Endothelial cell (in vitro differentiated cells): ENCODE data around the gene STK11. TPM values are rescaled to one million over a fixed set of nuclear protein-coding genes. Genes with fewer than 3 reads are reported as not detected.

Source experiments
- DNase-seq: peaks from one replicate; pipeline ENCODE4 v3.0.0; 2021; ENCODE audit warnings: low spot score
- H3K27ac Mint-ChIP-seq: one replicate; pipeline ENCODE4 v1.8.0; 2021; ENCODE audit warnings: mixed read lengths, inconsistent platforms; ENCODE audit not compliant: unreplicated experiment
- H3K27me3 Mint-ChIP-seq: one replicate; pipeline ENCODE4 v1.8.0; 2021; ENCODE audit warnings: mild to moderate bottlenecking, moderate library complexity, mixed read lengths, inconsistent platforms; ENCODE audit not compliant: unreplicated experiment
- H3K36me3 Mint-ChIP-seq: one replicate; pipeline ENCODE4 v1.8.0; 2021; ENCODE audit warnings: mild to moderate bottlenecking, low read depth, mixed read lengths, inconsistent platforms; ENCODE audit not compliant: unreplicated experiment
- H3K4me1 Mint-ChIP-seq: one replicate; pipeline ENCODE4 v1.8.0; 2021; ENCODE audit warnings: mild to moderate bottlenecking, mixed read lengths, inconsistent platforms; ENCODE audit not compliant: unreplicated experiment
- H3K4me3 Mint-ChIP-seq: one replicate; pipeline ENCODE4 v1.8.0; 2021; ENCODE audit warnings: mild to moderate bottlenecking, mixed read lengths, inconsistent platforms; ENCODE audit not compliant: unreplicated experiment
- H3K9me3 Mint-ChIP-seq: one replicate; pipeline ENCODE4 v1.8.0; 2021; ENCODE audit warnings: mixed read lengths, inconsistent platforms; ENCODE audit not compliant: unreplicated experiment
- total RNA-seq: library from RNA; stranded (reverse); fragmentation: NEBNext Ultra II Directional; extraction: Animal tissue kit (Norgen Biotek cat#: 25700); gene quantifications from one replicate; pipeline ENCODE4 v1.2.1, GENCODE V29; 2021; ENCODE audit not compliant: unreplicated experiment
- TF ChIP-seq, protein P1 (sequence below): fragments of 200-600 bp; sonication (generic); IDR thresholded peaks from one replicate; pipeline ENCODE4 v1.5.0; 2021; ENCODE audit warnings: antibody characterized with exemption; ENCODE audit not compliant: unreplicated experiment

The STK11 gene
- total RNA-seq, 1 donor from 2014 or later: 63.9 TPM

DNA sequence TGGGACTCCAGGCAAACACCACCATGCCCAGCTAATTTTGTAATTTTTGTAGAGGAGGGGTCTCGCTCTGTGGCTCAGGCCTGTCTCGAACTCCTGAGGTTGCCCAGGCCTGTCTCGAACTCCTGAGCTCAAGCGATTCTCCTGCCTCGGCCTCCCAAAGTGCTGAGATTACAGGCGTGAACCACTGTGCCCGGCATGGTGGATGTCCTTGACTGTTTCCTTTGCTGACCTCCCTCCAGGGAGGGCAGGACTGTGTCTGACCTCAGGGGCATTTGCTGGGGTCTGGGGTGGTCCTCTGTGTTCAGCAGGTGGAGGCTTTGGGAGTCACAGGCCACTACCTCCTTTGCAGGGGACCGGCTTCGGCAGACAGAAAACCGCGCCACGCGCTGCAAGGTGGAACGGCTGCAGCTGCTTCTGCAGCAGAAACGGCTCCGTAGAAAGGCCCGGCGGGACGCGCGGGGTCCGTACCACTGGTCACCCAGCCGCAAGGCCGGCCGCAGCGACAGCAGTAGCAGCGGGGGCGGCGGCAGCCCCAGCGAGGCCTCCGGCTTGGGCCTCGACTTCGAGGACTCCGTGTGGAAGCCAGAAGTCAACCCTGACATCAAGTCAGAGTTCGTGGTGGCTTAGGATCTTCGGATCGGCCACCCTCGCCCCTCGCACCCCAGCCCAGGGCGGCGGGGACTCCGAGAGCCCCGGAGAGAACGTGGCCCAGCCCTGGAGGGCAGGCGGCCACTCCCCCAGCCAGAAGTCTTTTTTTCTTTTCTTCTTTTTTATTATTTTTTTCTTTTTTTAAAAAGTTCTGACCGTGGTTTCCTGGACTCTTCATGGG, 51.3 kb downstream of the STK11 start:
- H3K4me3 Mint-ChIP-seq: peak overlapping the region; percentile 79
- peak overlapping the region; percentile 64 for H3K27ac Mint-ChIP-seq
- H3K9me3 Mint-ChIP-seq: no peaks in the 10 kb centered on the region
- peaks cover 18% of the 10 kb centered on the region for H3K36me3 Mint-ChIP-seq
- peaks cover 40% of the 10 kb centered on the region for H3K4me1 Mint-ChIP-seq
- H3K27me3 Mint-ChIP-seq: peaks cover 23% of the 10 kb centered on the region
- TF ChIP-seq, protein P1, sequence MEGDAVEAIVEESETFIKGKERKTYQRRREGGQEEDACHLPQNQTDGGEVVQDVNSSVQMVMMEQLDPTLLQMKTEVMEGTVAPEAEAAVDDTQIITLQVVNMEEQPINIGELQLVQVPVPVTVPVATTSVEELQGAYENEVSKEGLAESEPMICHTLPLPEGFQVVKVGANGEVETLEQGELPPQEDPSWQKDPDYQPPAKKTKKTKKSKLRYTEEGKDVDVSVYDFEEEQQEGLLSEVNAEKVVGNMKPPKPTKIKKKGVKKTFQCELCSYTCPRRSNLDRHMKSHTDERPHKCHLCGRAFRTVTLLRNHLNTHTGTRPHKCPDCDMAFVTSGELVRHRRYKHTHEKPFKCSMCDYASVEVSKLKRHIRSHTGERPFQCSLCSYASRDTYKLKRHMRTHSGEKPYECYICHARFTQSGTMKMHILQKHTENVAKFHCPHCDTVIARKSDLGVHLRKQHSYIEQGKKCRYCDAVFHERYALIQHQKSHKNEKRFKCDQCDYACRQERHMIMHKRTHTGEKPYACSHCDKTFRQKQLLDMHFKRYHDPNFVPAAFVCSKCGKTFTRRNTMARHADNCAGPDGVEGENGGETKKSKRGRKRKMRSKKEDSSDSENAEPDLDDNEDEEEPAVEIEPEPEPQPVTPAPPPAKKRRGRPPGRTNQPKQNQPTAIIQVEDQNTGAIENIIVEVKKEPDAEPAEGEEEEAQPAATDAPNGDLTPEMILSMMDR: no peak
- DNase-seq: no peak

DNA sequence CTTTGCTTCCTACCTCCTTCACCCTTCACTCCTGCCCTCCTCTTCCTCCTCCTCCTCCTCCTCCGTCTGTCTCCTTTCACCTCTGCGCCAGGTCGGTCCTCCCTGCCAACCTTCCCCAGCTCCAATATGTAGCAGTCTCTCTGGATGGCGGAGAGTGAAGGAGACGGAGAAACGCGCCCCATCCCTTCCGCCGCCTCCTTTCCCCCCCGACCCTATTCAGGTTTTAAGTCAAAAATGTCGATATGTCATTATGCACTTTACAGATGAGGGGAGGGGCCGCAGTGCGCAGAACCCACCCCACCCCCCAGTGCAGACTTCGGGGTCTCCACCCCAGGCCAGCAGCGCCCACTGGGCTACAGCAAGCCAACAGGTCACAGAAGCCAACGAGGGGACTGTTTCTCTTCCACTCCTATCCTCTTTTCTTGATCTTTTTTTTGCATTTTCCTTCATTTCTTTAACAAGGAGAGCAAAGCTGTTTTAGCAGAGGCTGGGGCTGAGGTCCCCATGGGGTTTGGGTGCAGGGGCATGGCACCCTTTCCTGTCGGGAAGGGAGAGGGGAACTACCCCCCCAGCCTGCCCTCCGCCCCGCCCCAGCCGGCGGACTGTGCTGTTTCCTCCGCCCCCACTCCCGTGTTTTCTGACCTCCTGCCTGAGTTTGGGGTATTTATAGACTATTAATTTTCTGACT, 52.0 kb downstream of the STK11 start:
- Mint-ChIP-seq H3K36me3 (peaks cover 18% of the 10 kb centered on the region), H3K27ac (peak overlapping the region; percentile 64), H3K4me1 (peaks cover 42% of the 10 kb centered on the region), H3K27me3 (peaks cover 24% of the 10 kb centered on the region), H3K4me3 (peak overlapping the region; percentile 79), H3K9me3 (no peaks in the 10 kb centered on the region)
- TF ChIP-seq, protein P1: no peak
- DNase-seq: no peak

DNA sequence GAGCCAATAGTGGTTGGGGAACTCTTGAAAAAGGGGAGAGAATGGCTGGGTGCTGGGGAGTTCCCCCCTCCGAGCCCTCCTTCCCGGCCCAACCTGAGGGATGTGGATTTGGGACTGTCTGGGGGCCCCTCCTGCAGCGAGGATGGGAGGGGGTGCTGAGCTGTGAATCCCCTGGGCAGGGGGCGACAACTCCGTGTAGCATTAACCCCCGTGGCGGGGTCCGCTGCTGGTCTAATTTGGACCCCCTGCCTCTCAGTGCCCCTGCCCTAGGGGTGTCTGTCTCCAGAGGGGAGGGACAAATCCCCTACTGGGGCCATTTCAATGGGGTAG, 52.5 kb downstream of the STK11 start:
- peak overlapping the region; percentile 62 for H3K4me3 Mint-ChIP-seq
- DNase-seq: no peak
- H3K4me1 Mint-ChIP-seq: peaks cover 42% of the 10 kb centered on the region
- peaks cover 18% of the 10 kb centered on the region for H3K36me3 Mint-ChIP-seq
- no peaks in the 10 kb centered on the region for H3K9me3 Mint-ChIP-seq
- TF ChIP-seq, protein P1: no peak
- peak overlapping the region; percentile 93 for H3K27ac Mint-ChIP-seq
- H3K27me3 Mint-ChIP-seq: peaks cover 24% of the 10 kb centered on the region

DNA sequence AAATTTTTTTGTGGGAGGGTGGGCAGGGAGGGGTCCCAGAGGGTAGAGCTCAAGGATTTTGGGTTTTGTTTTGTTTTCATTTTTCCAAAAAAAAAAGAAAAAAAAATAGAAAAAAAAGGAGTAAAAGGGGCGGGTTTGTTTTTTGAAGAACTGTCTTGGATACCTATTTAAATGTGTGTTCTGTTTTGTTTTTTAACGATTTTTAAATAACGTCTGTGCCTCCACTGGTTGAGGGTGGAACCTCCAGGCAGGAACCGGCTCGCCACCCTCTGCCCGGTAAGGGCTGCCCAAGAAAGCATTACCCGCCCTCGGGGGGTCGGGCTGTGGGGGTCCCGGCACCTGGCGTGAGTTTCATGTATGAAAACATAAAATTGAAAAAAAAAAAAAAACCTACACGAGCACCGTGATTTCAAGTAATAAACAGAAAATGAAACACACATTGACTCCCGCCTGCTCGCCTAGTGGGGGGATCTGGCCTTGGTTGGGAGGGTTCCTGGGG, 53.2 kb downstream of the STK11 start:
- Mint-ChIP-seq H3K36me3 (peaks cover 18% of the 10 kb centered on the region), H3K4me3 (peak overlapping the region; percentile 62), H3K27ac (peak overlapping the region; percentile 93), H3K4me1 (peaks cover 42% of the 10 kb centered on the region), H3K27me3 (peaks cover 28% of the 10 kb centered on the region), H3K9me3 (no peaks in the 10 kb centered on the region)
- TF ChIP-seq, protein P1: no peak
- no peak for DNase-seq
